HepG2 (cell line): Measurements from ENCODE around the gene ZCCHC4. TPM values are rescaled to one million over a fixed set of nuclear protein-coding genes. Genes with fewer than 3 reads are reported as not detected.
A peak's percentile ranks its signal among the peaks of the same experiment; 100 is the strongest.

Source experiments
- ATAC-seq: fragments of 200-7000 bp; cut with Tn5 transposase; 3 replicates; pipeline ENCODE4 v1.9.1; 2020; ENCODE audit warnings: mild to moderate bottlenecking, moderate library complexity
- BruUV-seq: library from RNA; stranded (reverse); fragments of 400-500 nt; replicated peaks from 2 replicates; lab custom pipeline; 2021; lab: Mats Ljungman, UMichigan
- CTCF ChIA-PET: fragments of 300-600 bp; formaldehyde crosslinking; extraction: SDS; loops from one replicate; lab custom pipeline; 2021; ENCODE audit warnings: low total read pairs, inconsistent platforms, low intra/inter-chr PET ratio; lab: Yijun Ruan, JAX
- POLR2A ChIA-PET: fragments of 350-600 bp; sonication (Branson Sonifier 250); formaldehyde crosslinking; loops from one replicate; lab custom pipeline; 2020; ENCODE audit warnings: antibody characterized with exemption, inconsistent platforms; lab: Yijun Ruan, JAX
- DNase-seq: peaks from one replicate; pipeline ENCODE4 v3.0.0-alpha.2; 2015; ENCODE audit warnings: low spot score
- FAIRE-seq: peaks from 3 replicates; lab custom pipeline; 2011; peaks lifted over from hg19 to GRCh38; lab: Jason Lieb, UNC
- H2AFZ ChIP-seq: one replicate; pipeline ENCODE4 v1.6.1; 2011; ENCODE audit warnings: low read length, inconsistent platforms
- H3K27ac ChIP-seq: fragments of 300-600 bp; 3 replicates; pipeline ENCODE4 v1.8.0; 2011; ENCODE audit warnings: mixed run types, mild to moderate bottlenecking, mixed read lengths, low read length, inconsistent platforms; ENCODE audit not compliant: insufficient read depth; ENCODE audit errors: extremely low read length
- H3K27me3 ChIP-seq, 2 experiments: fragments of 200-600 bp in 1 of 2; 2 replicates in 1 of 2; 3 replicates in 1 of 2; pipeline versions ENCODE4 v1.6.0 to v1.8.0; 2011; ENCODE audit warnings: low read length in 2 of 2, mild to moderate bottlenecking in 2 of 2, moderate library complexity in 2 of 2, inconsistent platforms in 1 of 2; ENCODE audit not compliant: insufficient read depth in 2 of 2, control insufficient read depth in 1 of 2
- H3K36me3 ChIP-seq, 2 experiments: fragments of 200-600 bp in 1 of 2; replicated peaks in 1 of 2; 2 replicates in 1 of 2; 3 replicates in 1 of 2; pipeline versions ENCODE4 v1.5.1 to v1.8.0; 2011; ENCODE audit warnings: low read length in 2 of 2, inconsistent platforms in 1 of 2; ENCODE audit not compliant: insufficient read depth in 2 of 2, control insufficient read depth in 1 of 2
- H3K4me1 ChIP-seq: 2 replicates; pipeline ENCODE4 v1.5.1; 2012; ENCODE audit warnings: low read length, inconsistent platforms; ENCODE audit not compliant: insufficient read depth
- H3K4me2 ChIP-seq: 2 replicates; pipeline ENCODE4 v1.6.0; 2011; ENCODE audit warnings: low read depth, low read length, inconsistent platforms
- H3K4me3 ChIP-seq, 3 experiments: fragments of 200-600 bp in 1 of 3; sonication (generic), shearing (Covaris generic) in 1 of 3; replicated peaks in 1 of 3; 2 replicates each; pipeline ENCODE4 v1.5.1; 2011 to 2016; ENCODE audit warnings: low read length in 3 of 3, inconsistent platforms in 2 of 3, low read depth in 2 of 3, mild to moderate bottlenecking in 2 of 3, control low read depth in 1 of 3, mixed read lengths in 1 of 3; ENCODE audit not compliant: insufficient read depth in 1 of 3
- H3K79me2 ChIP-seq: one replicate; pipeline ENCODE4 v1.6.1; 2011; ENCODE audit warnings: low read length, inconsistent platforms; ENCODE audit not compliant: insufficient read depth
- H3K9ac ChIP-seq: 2 replicates; pipeline ENCODE4 v1.6.0; 2011; ENCODE audit warnings: mild to moderate bottlenecking, low read depth, low read length, inconsistent platforms; ENCODE audit not compliant: insufficient read depth
- H3K9me3 ChIP-seq: 2 replicates; pipeline ENCODE4 v1.5.1; 2012; ENCODE audit warnings: mild to moderate bottlenecking, low read length
- H4K20me1 ChIP-seq: 2 replicates; pipeline ENCODE4 v1.6.0; 2011; ENCODE audit warnings: inconsistent platforms, mild to moderate bottlenecking, low read length, moderate library complexity; ENCODE audit not compliant: insufficient read depth
- GATAD2A ChIP-seq: IDR thresholded peaks from 2 replicates; pipeline ENCODE4 v1.6.1; 2016
- ISL2 ChIP-seq: sonication (generic); formaldehyde crosslinking; IDR thresholded peaks from 2 replicates; pipeline ENCODE4 v1.5.0; 2020; ENCODE audit warnings: missing genetic modification reagents
- SAP130 ChIP-seq: IDR thresholded peaks from 2 replicates; pipeline ENCODE4 v1.6.1; 2016; ENCODE audit warnings: low read depth
- ZEB1 ChIP-seq: IDR thresholded peaks from 2 replicates; pipeline ENCODE4 v1.6.1; 2012; ENCODE audit warnings: mild to moderate bottlenecking, low read depth, inconsistent platforms; ENCODE audit not compliant: insufficient replicate concordance
- ZNF430 ChIP-seq: sonication (generic); formaldehyde crosslinking; IDR thresholded peaks from 2 replicates; pipeline ENCODE4 v1.9.0; 2021; ENCODE audit warnings: mild to moderate bottlenecking, missing genetic modification reagents
- ZNF556 ChIP-seq: sonication (generic); formaldehyde crosslinking; IDR thresholded peaks from 2 replicates; pipeline ENCODE4 v1.4.0; 2020; ENCODE audit warnings: mild to moderate bottlenecking, missing genetic modification reagents, borderline replicate concordance
- WGBS: methylation state at CpG from one replicate; pipeline ENCODE4 v1.1.6; 2017; ENCODE audit warnings: low lambda C conversion rate; 5-methylcytosine and 5-hydroxymethylcytosine counted together
- in situ Hi-C: cut with HindIII; loops from 2 replicates; pipeline ENCODE4 v1.10.0; 2017; ENCODE audit warnings: low pct_unique_long_range_greater_than_20kb; ENCODE audit not compliant: extremely low pct_ligation_motif_present
- intact Hi-C: fragments of 100-400 bp; cut with micrococcal nuclease; formaldehyde crosslinking; loops from one replicate; pipeline ENCODE4 v1.10.0; 2022; ENCODE audit not compliant: unreplicated experiment
- polyA plus RNA-seq, 8 experiments: library from polyadenylated mRNA; depleted of rRNA in 3 of 8; stranded (reverse) in 7 of 8; unstranded in 1 of 8; fragments of >200 nt; fragmentation: Illumina TruSeq in 4 of 8; extraction: Trizol in 4 of 8; gene quantifications; 2 replicates each; pipeline versions ENCODE4 v1.2.1 to v1.2.3, GENCODE V29; 2011 to 2016; ENCODE audit warnings: low read depth in 4 of 8, missing spikeins in 1 of 8, mixed read lengths in 1 of 8; ENCODE audit not compliant: insufficient read depth in 1 of 8
- total RNA-seq, 5 experiments: library from RNA; depleted of rRNA; stranded (reverse); fragments of >200 nt; fragmentation: Illumina TruSeq; extraction: Trizol; gene quantifications; 2 replicates each; pipeline ENCODE4 v1.2.3, GENCODE V29; 2016; ENCODE audit warnings: low read depth in 1 of 5

Gene ZCCHC4
- total and polyA plus RNA-seq, 2 of the 13 experiments (the other 11 are each of a cell fraction or from before 2014, with no cell fraction given), result 13.2 to 15.0 TPM

DNA sequence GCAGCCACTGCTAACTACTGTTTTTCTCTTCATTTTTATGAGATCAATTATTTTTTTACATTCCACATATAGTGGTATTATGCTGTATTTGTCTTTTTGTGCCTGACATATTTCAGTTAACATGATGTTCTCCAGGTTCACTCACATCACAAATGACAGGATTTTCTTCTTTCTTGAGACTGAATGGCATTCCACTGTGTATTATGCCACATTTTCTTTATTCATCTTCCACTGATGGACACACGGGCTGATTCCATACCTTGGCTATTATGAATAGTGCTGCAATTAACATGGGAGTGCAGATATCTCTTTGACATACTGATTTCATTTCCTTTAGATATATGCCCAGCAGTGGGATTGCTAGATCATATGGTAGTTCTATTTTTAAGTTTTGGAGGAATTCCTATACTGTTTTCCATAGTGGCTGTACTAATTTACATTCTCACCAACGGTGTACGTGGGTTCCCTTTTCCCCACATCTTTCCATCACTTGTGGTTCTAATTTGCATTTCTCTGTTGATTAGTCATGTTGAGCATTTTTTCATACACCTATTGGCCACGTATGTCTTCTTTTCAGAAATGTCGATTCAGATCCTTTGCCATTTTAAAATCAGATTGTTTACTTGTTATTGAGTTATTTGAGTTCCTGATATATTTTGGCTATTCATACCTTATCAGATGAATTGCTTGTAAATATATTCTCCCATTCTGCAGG lies 14.9 kb upstream of the ZCCHC4 start:
- no peak for ATAC-seq
- DNase-seq, result no peak
- TF ChIP-seq ZNF556 (CRISPR knock-in tag) (no peak), ISL2 (CRISPR knock-in tag) (no peak)
- no peak overlapping the region for H3K27ac ChIP-seq
- no peaks in the 10 kb centered on the region for H3K36me3 ChIP-seq
- H2AFZ ChIP-seq, result no peak overlapping the region
- H3K4me2 ChIP-seq, result no peak overlapping the region
- CTCF ChIA-PET, result no interaction called here
- H3K27me3 ChIP-seq, result no peaks in the 10 kb centered on the region
- POLR2A ChIA-PET, result no interaction called here
- no peaks in the 10 kb centered on the region for H3K9me3 ChIP-seq
- no TSS peak for BruUV-seq
- no peak overlapping the region for H3K9ac ChIP-seq
- intact Hi-C loops (no loop called here), in situ Hi-C loops (no loop called here)
- H3K4me3 ChIP-seq, result no peak overlapping the region
- H4K20me1 ChIP-seq, result no peaks in the 10 kb centered on the region
- H3K79me2 ChIP-seq, result no peaks in the 10 kb centered on the region
- 39% methylated on average over 5 of the region's 5 CpGs for WGBS
- peaks cover 15% of the 10 kb centered on the region for H3K4me1 ChIP-seq
- no peak for FAIRE-seq

DNA sequence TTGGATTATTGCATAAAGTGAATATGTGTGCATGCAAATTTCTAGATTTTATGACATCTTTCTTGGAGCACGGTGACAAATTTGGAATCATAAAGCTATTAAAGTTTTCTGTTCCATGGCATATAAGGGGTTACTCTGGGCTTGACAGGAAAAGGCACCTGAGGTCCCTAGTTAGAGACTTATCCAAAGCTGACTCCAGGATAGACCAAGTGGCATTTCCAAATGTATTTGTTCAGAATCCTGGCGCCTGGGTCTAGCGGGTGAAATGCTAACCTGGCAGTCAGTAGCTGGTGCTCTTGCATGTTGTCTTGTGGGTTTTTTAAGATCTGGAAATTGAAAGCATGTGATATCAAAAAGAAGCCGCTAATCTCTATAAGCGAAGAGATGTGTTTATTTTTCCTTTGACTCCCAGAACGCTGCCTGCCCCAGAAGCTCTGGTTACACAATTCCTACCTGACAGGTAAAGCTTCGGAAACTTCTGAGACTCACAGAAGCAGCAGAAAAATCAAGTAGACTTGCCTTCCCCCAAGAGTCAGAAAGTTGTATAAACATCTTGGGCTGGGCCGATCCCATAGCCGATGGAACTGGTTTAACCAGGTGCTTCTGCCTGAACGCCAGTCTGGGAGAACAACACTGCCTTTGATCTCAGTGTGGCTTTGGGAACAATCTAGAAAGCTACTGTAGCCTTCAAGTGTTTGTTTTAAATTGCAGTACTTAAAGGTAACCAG lies 12.9 kb upstream of the ZCCHC4 start:
- H3K9me3 ChIP-seq, result no peaks in the 10 kb centered on the region
- H4K20me1 ChIP-seq, result no peaks in the 10 kb centered on the region
- no peaks in the 10 kb centered on the region for H3K36me3 ChIP-seq
- no peak for TF ChIP-seq ZNF430 (CRISPR knock-in tag)
- TF ChIP-seq SAP130 (CRISPR knock-in tag), result peak; percentile 21; the same call in 1 of the 2 replicates
- TF ChIP-seq ZEB1, result peak; percentile 88
- 0 out of 2 replicates have a peak, but pooled peaks have one; percentile 21 for TF ChIP-seq GATAD2A (CRISPR knock-in tag)
- in situ Hi-C loops, result no loop called here
- DNase-seq (peak; percentile 43), FAIRE-seq (no peak), ATAC-seq (peak; percentile 73)
- peak overlapping the region in 2 of 3 experiments; percentile 21 to 27; a peak in 2 of 6 replicates for H3K4me3 ChIP-seq
- peaks cover 0 to 1% of the 10 kb centered on the region in 2 experiments; a peak in 1 of 5 replicates for H3K27me3 ChIP-seq
- ChIA-PET CTCF (no interaction called here), POLR2A (interaction anchor here (1.4 kb wide), 1 partner anchor 13 kb away, joined by 6 read pairs; the partner anchor contains the start of gene ZCCHC4)
- 2% methylated on average over 9 of the region's 10 CpGs for WGBS
- peak overlapping the region; percentile 54 for H2AFZ ChIP-seq
- no peak overlapping the region for H3K27ac ChIP-seq
- no TSS peak for BruUV-seq
- H3K4me1 ChIP-seq, result peaks cover 15% of the 10 kb centered on the region
- peak overlapping the region; percentile 67 for H3K4me2 ChIP-seq
- H3K79me2 ChIP-seq, result no peaks in the 10 kb centered on the region
- no peak overlapping the region for H3K9ac ChIP-seq
- intact Hi-C loops, result no loop called here
